ENCODE data around the gene GDF10.

DNA sequence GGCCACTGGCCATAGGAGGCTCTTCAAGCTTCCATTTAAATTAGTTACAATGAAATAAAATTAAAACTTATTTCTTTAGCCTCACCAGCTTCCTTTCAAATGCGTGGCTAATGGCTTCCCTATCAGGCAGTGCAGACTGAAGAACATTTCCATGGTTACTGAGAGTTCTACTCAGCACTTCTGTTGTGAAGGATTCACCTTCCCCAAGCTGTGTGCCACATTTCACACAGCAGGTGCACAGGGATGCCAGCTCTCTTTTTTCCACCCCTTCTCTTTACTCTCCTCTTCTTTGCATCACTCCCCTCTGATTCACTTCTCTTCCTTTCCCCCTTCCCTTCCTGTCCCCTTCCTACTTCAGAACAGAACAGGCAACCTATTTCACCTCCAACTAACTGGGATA lies 23.1 kb downstream of the GDF10 start:
- TF ChIP-seq, protein P1, sequence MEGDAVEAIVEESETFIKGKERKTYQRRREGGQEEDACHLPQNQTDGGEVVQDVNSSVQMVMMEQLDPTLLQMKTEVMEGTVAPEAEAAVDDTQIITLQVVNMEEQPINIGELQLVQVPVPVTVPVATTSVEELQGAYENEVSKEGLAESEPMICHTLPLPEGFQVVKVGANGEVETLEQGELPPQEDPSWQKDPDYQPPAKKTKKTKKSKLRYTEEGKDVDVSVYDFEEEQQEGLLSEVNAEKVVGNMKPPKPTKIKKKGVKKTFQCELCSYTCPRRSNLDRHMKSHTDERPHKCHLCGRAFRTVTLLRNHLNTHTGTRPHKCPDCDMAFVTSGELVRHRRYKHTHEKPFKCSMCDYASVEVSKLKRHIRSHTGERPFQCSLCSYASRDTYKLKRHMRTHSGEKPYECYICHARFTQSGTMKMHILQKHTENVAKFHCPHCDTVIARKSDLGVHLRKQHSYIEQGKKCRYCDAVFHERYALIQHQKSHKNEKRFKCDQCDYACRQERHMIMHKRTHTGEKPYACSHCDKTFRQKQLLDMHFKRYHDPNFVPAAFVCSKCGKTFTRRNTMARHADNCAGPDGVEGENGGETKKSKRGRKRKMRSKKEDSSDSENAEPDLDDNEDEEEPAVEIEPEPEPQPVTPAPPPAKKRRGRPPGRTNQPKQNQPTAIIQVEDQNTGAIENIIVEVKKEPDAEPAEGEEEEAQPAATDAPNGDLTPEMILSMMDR (IDR thresholded peaks at IDR 0.05): no peak
- TF ChIP-seq POLR2AphosphoS5 (IDR thresholded peaks at IDR 0.05) (no peak), POLR2A (IDR thresholded peaks at IDR 0.05) (no peak)
